Activated T-cell treated with anti-CD3 and anti-CD28 coated beads, Interleukin-2, amount 50 U/mL, for 4 hours (primary cell): Measurements from ENCODE around the gene LGALS8. TPM values are rescaled to one million over a fixed set of nuclear protein-coding genes. Genes with fewer than 3 reads are reported as not detected.

Source experiments
- ATAC-seq, 2 donors: fragments of 200-7000 bp; cut with Tn5 transposase; one replicate each; pipeline ENCODE4 v1.10.0; 2021
- DNase-seq: peaks from one replicate; pipeline ENCODE4 v3.0.0-alpha.2; 2020
- H3K27me3 Mint-ChIP-seq: one replicate; pipeline ENCODE4 v1.8.0; 2021; ENCODE audit warnings: low read depth, mixed read lengths
- H3K36me3 Mint-ChIP-seq: one replicate; pipeline ENCODE4 v1.8.0; 2022; ENCODE audit warnings: mixed read lengths; ENCODE audit not compliant: insufficient read depth
- H3K4me1 Mint-ChIP-seq: one replicate; pipeline ENCODE4 v1.8.0; 2021; ENCODE audit warnings: low read depth, mixed read lengths
- H3K4me3 Mint-ChIP-seq: one replicate; pipeline ENCODE4 v1.8.0; 2021; ENCODE audit warnings: mild to moderate bottlenecking, moderate library complexity, mixed read lengths
- H3K9me3 Mint-ChIP-seq: one replicate; pipeline ENCODE4 v1.8.0; 2021; ENCODE audit warnings: mixed read lengths
- total RNA-seq, 3 donors: library from RNA; stranded (reverse); gene quantifications; one replicate each; pipeline ENCODE4 v1.2.1, GENCODE V29; 2021

Gene LGALS8
- total RNA-seq, 3 donors from 2014 or later: 59.7 to 73.2 (median 60.9) TPM

DNA sequence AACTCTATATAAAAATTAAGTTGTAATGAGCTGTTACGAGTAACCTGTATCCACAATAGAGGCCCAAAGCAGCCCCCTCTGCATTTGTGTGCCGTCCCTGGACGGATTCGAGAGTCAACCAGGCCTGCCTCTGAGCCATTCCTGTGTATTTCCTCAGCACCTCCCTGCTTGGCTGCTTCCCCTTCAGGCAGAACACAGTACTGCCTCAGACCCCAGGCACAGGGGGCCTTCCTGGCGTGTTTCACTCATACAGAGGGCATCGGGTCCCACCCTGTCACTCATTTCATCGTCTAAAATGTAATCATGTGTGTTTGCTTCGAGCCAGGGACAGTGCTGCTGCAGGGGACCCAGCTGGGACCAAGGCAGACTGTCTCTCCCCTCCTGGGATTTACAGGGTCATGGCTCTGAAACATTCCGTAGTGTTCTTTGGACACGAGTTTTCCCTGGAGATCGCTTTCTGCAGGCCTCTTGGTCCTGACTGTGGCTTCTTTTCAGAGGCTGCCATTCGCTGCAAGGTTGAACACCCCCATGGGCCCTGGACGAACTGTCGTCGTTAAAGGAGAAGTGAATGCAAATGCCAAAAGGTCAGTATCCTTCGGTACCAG lies 19.4 kb downstream of the LGALS8 start:
- Mint-ChIP-seq H3K27me3 (no peaks in the 10 kb centered on the region), H3K4me1 (peaks cover 21% of the 10 kb centered on the region), H3K9me3 (no peaks in the 10 kb centered on the region), H3K36me3 (peaks cover 76% of the 10 kb centered on the region), H3K4me3 (no peak overlapping the region)
- DNase-seq: no peak
- ATAC-seq: peak in 1 of 2 donors; percentile 37

GRCh38 chr1:236545621-236546169 lies 21.9 kb downstream of the LGALS8 start:
- DNase-seq: no peak
- Mint-ChIP-seq H3K9me3 (no peaks in the 10 kb centered on the region), H3K4me1 (peaks cover 21% of the 10 kb centered on the region), H3K36me3 (peaks cover 69% of the 10 kb centered on the region), H3K27me3 (no peaks in the 10 kb centered on the region), H3K4me3 (no peak overlapping the region)
- ATAC-seq: no peak

DNA sequence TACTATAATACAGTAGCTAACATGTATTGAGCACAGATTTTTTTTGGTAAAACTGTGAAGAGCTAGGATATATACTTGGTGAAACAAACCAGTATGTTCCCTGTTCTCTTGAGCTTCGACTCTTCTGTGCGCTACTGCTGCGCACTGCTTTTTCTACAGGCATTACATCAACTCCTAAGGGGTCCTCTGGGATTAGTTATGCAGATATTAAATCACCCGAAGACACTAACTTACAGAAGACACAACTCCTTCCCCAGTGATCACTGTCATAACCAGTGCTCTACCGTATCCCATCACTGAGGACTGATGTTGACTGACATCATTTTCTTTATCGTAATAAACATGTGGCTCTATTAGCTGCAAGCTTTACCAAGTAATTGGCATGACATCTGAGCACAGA lies 24.7 kb downstream of the LGALS8 start:
- DNase-seq: no peak
- Mint-ChIP-seq H3K4me1 (peaks cover 21% of the 10 kb centered on the region), H3K27me3 (no peaks in the 10 kb centered on the region), H3K36me3 (peaks cover 64% of the 10 kb centered on the region), H3K4me3 (no peak overlapping the region), H3K9me3 (no peaks in the 10 kb centered on the region)
- no peak for ATAC-seq

DNA sequence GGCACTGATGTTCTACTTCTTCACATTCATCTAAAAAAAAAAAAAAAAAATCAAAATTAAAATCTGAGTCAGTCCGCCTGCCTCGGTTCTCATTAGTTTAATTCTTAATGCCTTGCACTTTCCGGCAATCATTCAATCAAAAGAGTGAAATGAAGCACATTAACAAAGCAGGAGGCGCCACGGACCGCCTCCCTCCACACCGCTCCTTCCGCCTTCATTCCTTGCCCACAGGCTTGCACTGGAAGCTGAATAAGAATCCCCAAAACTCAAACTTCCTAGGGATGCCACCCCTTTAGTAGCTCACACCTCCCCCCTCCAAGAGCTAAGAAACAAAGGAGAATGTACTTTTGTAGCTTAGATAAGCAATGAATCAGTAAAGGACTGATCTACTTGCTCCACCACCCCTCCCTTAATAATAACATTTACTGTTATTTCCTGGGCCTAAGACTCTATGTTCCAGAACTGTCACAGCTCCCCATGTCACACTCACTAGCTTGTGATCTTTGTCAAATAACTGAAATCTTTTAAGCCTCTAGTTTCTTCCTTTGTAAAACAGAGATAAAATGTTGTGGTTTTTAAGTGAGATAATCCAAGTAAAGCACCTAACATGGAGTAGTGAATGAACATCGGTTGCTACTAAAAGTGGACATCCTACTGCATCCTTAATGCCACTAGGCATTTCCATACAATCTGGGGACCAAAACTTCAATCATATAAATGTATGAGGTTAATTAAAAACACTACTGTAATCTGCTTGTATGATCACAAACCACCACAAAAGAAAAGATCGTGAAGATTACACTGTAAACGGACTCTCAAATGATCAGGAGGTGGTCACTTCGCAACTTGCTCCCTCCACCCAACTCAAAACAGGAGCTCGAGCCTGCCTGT lies 27.4 kb downstream of the LGALS8 start:
- H3K4me1 Mint-ChIP-seq: peaks cover 5% of the 10 kb centered on the region

DNA sequence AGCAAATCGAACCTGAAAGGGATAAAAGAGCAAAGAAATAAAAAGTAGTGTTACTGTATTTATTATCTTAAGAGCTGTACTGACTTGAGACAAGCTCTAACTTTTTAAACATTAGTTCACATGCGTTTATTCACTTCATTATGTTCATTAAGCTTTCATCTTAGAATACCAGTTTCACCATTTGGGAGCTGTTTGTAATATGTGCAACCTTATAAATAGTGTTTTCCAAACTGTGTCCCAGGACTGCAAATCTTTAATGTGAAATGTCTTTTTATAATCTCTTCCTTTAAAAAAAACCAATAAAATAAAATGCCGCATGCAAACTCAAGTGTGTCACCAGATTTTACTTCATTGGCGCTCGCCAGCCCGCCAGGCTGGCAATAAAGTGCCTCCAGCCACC lies 28.3 kb downstream of the LGALS8 start:
- no peaks in the 10 kb centered on the region for H3K27me3 Mint-ChIP-seq
- no peaks in the 10 kb centered on the region for H3K4me1 Mint-ChIP-seq
- DNase-seq: no peak
- H3K36me3 Mint-ChIP-seq: peaks cover 63% of the 10 kb centered on the region
- no peak overlapping the region for H3K4me3 Mint-ChIP-seq
- ATAC-seq: no peak
- no peaks in the 10 kb centered on the region for H3K9me3 Mint-ChIP-seq

More for the DNA sequence above, 27.4 kb downstream of the LGALS8 start:
- ATAC-seq: no peak
- no peaks in the 10 kb centered on the region for H3K9me3 Mint-ChIP-seq
- H3K27me3 Mint-ChIP-seq: no peaks in the 10 kb centered on the region
- no peak overlapping the region for H3K4me3 Mint-ChIP-seq
- H3K36me3 Mint-ChIP-seq: peaks cover 63% of the 10 kb centered on the region
- DNase-seq: no peak

- no peaks in the 10 kb centered on the region for H3K27me3 Mint-ChIP-seq
- no peak for ATAC-seq
- H3K4me3 Mint-ChIP-seq: no peak overlapping the region
- H3K36me3 Mint-ChIP-seq: peaks cover 56% of the 10 kb centered on the region
- DNase-seq: no peak
- no peaks in the 10 kb centered on the region for H3K9me3 Mint-ChIP-seq
- H3K4me1 Mint-ChIP-seq: no peaks in the 10 kb centered on the region
Observed at GRCh38 chr1:236552901-236553300, 29.1 kb downstream of the LGALS8 start.

DNA sequence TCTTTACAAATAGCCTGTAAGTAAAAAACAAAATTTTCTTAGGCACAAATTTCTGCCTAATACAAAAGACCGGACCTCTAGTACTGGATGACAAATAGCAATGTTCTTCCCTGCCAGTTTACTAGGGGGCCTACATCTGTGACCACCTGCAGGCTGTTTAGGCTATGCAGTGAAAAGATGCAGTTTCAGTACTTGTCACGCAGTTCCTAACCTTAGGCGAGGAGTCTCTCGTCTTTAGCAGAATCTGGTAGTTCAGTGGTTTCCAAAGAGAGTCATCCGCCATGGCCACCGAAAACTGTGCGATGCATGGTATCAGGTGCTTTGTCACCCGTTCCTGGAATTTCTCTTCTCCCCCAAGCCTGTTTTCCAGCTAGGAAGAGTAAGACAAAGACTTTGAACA lies 29.6 kb downstream of the LGALS8 start:
- Mint-ChIP-seq H3K9me3 (no peaks in the 10 kb centered on the region), H3K36me3 (peaks cover 58% of the 10 kb centered on the region)
- no peak for ATAC-seq

DNA sequence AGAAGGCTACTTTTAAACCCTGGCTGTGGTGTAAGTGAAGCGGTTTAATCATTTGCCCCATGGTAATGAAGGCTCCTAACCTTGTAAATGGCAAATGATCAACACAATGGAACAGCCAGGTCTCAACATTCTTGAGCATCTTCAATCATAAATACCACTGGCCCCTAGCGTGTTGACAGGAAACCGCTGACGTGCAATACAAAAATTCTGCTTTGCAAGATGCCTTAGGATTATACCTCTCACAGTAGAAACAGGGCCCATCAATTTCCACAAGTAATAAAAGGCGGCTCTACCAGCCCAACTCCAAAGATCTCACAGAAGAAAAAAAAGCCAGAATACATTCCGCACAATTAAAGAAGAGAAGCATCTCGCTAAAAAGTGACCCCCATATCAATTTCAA lies 32.8 kb downstream of the LGALS8 start:
- DNase-seq (no peak), ATAC-seq (no peak)
- H3K9me3 Mint-ChIP-seq: no peaks in the 10 kb centered on the region
- H3K27me3 Mint-ChIP-seq: no peaks in the 10 kb centered on the region
- no peaks in the 10 kb centered on the region for H3K4me1 Mint-ChIP-seq
- peaks cover 53% of the 10 kb centered on the region for H3K36me3 Mint-ChIP-seq
- no peak overlapping the region for H3K4me3 Mint-ChIP-seq

More for the DNA sequence above, 29.6 kb downstream of the LGALS8 start:
- Mint-ChIP-seq H3K4me1 (no peaks in the 10 kb centered on the region), H3K27me3 (no peaks in the 10 kb centered on the region), H3K4me3 (no peak overlapping the region)
- DNase-seq: no peak

DNA sequence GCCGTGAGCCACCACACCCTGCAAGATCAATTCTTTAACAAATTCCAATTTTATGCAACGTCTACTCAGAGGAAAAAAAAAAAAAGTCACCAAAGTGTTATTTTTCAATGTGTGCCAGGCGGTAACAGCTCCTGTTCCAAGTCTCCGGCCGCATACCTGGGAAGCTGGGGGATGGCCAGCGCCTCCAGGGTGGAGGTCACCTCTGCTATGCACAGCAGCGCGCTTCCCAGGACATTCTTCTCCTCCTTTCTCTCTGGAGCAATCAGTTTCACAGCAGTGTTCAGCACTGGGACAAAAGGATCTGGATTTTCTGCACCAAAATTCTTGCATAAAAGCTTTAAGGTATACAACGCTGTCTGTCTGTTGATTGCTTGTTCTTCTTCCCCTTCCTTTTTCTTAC lies 34.3 kb downstream of the LGALS8 start:
- DNase-seq (no peak), ATAC-seq (no peak)
- no peaks in the 10 kb centered on the region for H3K27me3 Mint-ChIP-seq
- peaks cover 62% of the 10 kb centered on the region for H3K36me3 Mint-ChIP-seq
- H3K4me3 Mint-ChIP-seq: no peak overlapping the region
- no peaks in the 10 kb centered on the region for H3K9me3 Mint-ChIP-seq
- no peaks in the 10 kb centered on the region for H3K4me1 Mint-ChIP-seq

DNA sequence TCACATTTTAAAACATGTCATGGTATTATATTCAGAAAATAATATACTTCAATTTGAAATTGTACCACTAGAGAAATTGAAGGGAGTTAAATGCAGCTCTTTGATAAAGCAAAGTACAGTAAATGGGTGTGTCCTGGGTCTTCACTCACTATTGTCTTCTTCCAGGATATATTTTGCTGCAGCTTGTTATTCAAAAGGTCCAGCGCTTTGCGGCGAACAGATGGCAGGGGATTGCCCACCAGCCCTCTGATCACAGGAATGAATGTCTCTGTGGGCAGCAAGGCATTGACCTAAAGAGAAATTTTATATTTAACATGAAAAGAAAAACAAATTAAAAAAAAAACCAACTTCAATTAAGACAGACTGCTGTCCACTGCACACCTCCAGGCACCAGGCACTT lies 35.1 kb downstream of the LGALS8 start:
- DNase-seq (no peak), ATAC-seq (no peak)
- H3K4me1 Mint-ChIP-seq: no peaks in the 10 kb centered on the region
- no peaks in the 10 kb centered on the region for H3K27me3 Mint-ChIP-seq
- no peak overlapping the region for H3K4me3 Mint-ChIP-seq
- peaks cover 59% of the 10 kb centered on the region for H3K36me3 Mint-ChIP-seq
- H3K9me3 Mint-ChIP-seq: no peaks in the 10 kb centered on the region

GRCh38 chr1:236560213-236560771 lies 36.5 kb downstream of the LGALS8 start:
- ATAC-seq (no peak), DNase-seq (no peak)
- no peaks in the 10 kb centered on the region for H3K27me3 Mint-ChIP-seq
- no peaks in the 10 kb centered on the region for H3K4me1 Mint-ChIP-seq
- peaks cover 63% of the 10 kb centered on the region for H3K36me3 Mint-ChIP-seq
- no peaks in the 10 kb centered on the region for H3K9me3 Mint-ChIP-seq
- H3K4me3 Mint-ChIP-seq: no peak overlapping the region

DNA sequence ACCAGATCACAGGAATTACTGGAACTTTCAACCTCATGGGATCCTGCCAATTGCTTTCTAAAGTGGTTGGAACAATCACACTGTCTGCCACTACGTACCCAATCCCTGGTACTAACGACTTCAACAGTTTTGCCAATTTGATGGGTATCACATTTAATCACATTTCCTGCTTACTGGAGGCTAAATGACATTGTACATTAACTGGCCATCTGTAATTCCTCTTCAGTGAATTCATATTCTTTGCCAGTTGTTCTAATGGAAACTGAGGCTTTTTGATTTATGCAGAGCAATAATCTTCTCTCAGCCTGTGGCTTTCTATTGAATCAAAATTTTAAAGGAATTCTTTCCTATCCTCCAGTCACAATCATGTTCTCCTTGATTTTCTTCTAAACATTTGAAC lies 38.2 kb downstream of the LGALS8 start:
- no peaks in the 10 kb centered on the region for H3K4me1 Mint-ChIP-seq
- H3K27me3 Mint-ChIP-seq: no peaks in the 10 kb centered on the region
- no peak overlapping the region for H3K4me3 Mint-ChIP-seq
- no peak for DNase-seq
- H3K9me3 Mint-ChIP-seq: no peaks in the 10 kb centered on the region
- no peak for ATAC-seq
- H3K36me3 Mint-ChIP-seq: peaks cover 62% of the 10 kb centered on the region

- Mint-ChIP-seq H3K9me3 (no peaks in the 10 kb centered on the region), H3K27me3 (no peaks in the 10 kb centered on the region), H3K4me1 (no peaks in the 10 kb centered on the region), H3K4me3 (no peak overlapping the region), H3K36me3 (peaks cover 65% of the 10 kb centered on the region)
- DNase-seq (no peak), ATAC-seq (no peak)
Observed at GRCh38 chr1:236565530-236565929, 41.7 kb downstream of the LGALS8 start.

DNA sequence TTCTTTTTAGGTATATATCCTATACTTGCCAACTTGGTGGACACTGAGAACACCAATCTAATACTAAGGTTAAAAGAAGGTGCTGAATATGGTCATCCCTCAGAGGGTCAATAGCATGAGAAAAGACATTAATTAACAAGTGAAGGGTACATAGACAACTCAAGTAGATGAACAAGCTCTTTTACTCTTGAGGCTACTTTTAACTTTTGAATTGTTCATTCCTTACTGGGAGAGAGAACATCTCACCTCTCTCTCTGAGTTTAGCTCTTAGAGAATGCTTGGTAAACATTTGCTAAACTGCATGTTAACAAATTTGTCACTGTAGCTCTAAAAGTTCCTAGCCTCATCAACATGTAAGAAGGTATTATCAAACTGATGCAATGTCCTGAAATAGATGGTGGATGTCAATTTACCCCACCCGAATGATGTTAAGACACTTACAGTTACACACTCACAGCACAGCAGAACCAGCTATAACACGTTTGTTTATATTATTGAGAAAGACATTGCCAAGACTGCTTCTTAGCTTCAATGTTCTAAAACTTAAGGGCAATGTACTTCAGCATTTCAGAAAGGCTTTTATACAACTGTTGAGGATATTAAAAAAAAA lies 44.6 kb downstream of the LGALS8 start:
- no peak overlapping the region for H3K4me3 Mint-ChIP-seq
- ATAC-seq (no peak), DNase-seq (no peak)
- H3K27me3 Mint-ChIP-seq: no peaks in the 10 kb centered on the region
- peaks cover 55% of the 10 kb centered on the region for H3K36me3 Mint-ChIP-seq
- no peaks in the 10 kb centered on the region for H3K9me3 Mint-ChIP-seq
- no peaks in the 10 kb centered on the region for H3K4me1 Mint-ChIP-seq
